Measurements from ENCODE around the gene IL4. TPM values are rescaled to one million over a fixed set of nuclear protein-coding genes. Genes with fewer than 3 reads are reported as not detected.

The IL4 gene
- total RNA-seq, 1 experiment from 2014 or later: not detected

GRCh38 chr5:132708645-132709044 is 34.9 kb downstream of the IL4 start:
- CTCF ChIA-PET: interaction anchor here (0.6 kb wide), 1 partner anchor 11 kb away, joined by 3 read pairs; no protein-coding TSS in a partner anchor
- Mint-ChIP-seq H3K4me3 (ENCODE audit: low read depth, unreplicated experiment) (no peak overlapping the region), H3K4me1 (ENCODE audit: low read depth, unreplicated experiment) (no peaks in the 10 kb centered on the region), H3K27me3 (ENCODE audit: unreplicated experiment) (no peaks in the 10 kb centered on the region), H3K9me3 (ENCODE audit: low read depth, unreplicated experiment) (no peaks in the 10 kb centered on the region), H3K36me3 (ENCODE audit: insufficient read depth, unreplicated experiment) (no peaks in the 10 kb centered on the region), H3K27ac (ENCODE audit: unreplicated experiment) (no peak overlapping the region)
- no TSS peak for BruUV-seq (replicated peaks)
- DNase-seq: no peak
- no peak for TF ChIP-seq CTCF (IDR thresholded peaks at IDR 0.05; ENCODE audit: unreplicated experiment)
- intact Hi-C loops (cut with micrococcal nuclease; ENCODE audit: unreplicated experiment): no loop called here

- no peak for DNase-seq
- intact Hi-C loops (cut with micrococcal nuclease; ENCODE audit: unreplicated experiment): loop anchor here (10.0 kb wide), 2 partner anchors 190 to 330 kb away; no protein-coding TSS in a partner anchor
- CTCF ChIA-PET: interaction anchor here (0.6 to 1.1 kb wide), 3 partner anchors 23 to 183 kb away, joined by 3 to 4 read pairs (median 3); partner anchors contain the start of gene KIF3A
Observed at GRCh38 chr5:132714456-132715307, 40.9 kb downstream of the IL4 start.

GRCh38 chr5:132718544-132719312 is 44.9 kb downstream of the IL4 start:
- no peaks in the 10 kb centered on the region for H3K9me3 Mint-ChIP-seq (ENCODE audit: low read depth, unreplicated experiment)
- TF ChIP-seq CTCF (IDR thresholded peaks at IDR 0.05; ENCODE audit: unreplicated experiment): no peak
- H3K4me1 Mint-ChIP-seq (ENCODE audit: low read depth, unreplicated experiment): no peaks in the 10 kb centered on the region
- no peak for DNase-seq
- intact Hi-C loops (cut with micrococcal nuclease; ENCODE audit: unreplicated experiment): loop anchor here (10.0 kb wide), 2 partner anchors 194 to 334 kb away; no protein-coding TSS in a partner anchor
- CTCF ChIA-PET: no interaction called here
- H3K27me3 Mint-ChIP-seq (ENCODE audit: unreplicated experiment): no peaks in the 10 kb centered on the region
- no TSS peak for BruUV-seq (replicated peaks)
- no peak overlapping the region for H3K4me3 Mint-ChIP-seq (ENCODE audit: low read depth, unreplicated experiment)
- H3K36me3 Mint-ChIP-seq (ENCODE audit: insufficient read depth, unreplicated experiment): no peaks in the 10 kb centered on the region
- H3K27ac Mint-ChIP-seq (ENCODE audit: unreplicated experiment): no peak overlapping the region

More at GRCh38 chr5:132714456-132715307, 40.9 kb downstream of the IL4 start:
- H3K4me3 Mint-ChIP-seq (ENCODE audit: low read depth, unreplicated experiment): no peak overlapping the region
- peak; percentile 30 for TF ChIP-seq CTCF (IDR thresholded peaks at IDR 0.05; ENCODE audit: unreplicated experiment)
- no peaks in the 10 kb centered on the region for H3K27me3 Mint-ChIP-seq (ENCODE audit: unreplicated experiment)
- no TSS peak for BruUV-seq (replicated peaks)
- no peaks in the 10 kb centered on the region for H3K36me3 Mint-ChIP-seq (ENCODE audit: insufficient read depth, unreplicated experiment)
- H3K9me3 Mint-ChIP-seq (ENCODE audit: low read depth, unreplicated experiment): no peaks in the 10 kb centered on the region
- H3K27ac Mint-ChIP-seq (ENCODE audit: unreplicated experiment): no peak overlapping the region
- H3K4me1 Mint-ChIP-seq (ENCODE audit: low read depth, unreplicated experiment): no peaks in the 10 kb centered on the region

GRCh38 chr5:132725745-132726144 is 52.0 kb downstream of the IL4 start:
- no peak for TF ChIP-seq CTCF (IDR thresholded peaks at IDR 0.05; ENCODE audit: unreplicated experiment)
- intact Hi-C loops (cut with micrococcal nuclease; ENCODE audit: unreplicated experiment): no loop called here
- no peaks in the 10 kb centered on the region for H3K4me1 Mint-ChIP-seq (ENCODE audit: low read depth, unreplicated experiment)
- DNase-seq: no peak
- H3K36me3 Mint-ChIP-seq (ENCODE audit: insufficient read depth, unreplicated experiment): no peaks in the 10 kb centered on the region
- no peak overlapping the region for H3K4me3 Mint-ChIP-seq (ENCODE audit: low read depth, unreplicated experiment)
- CTCF ChIA-PET: no interaction called here
- BruUV-seq (replicated peaks): no TSS peak
- no peak overlapping the region for H3K27ac Mint-ChIP-seq (ENCODE audit: unreplicated experiment)
- H3K9me3 Mint-ChIP-seq (ENCODE audit: low read depth, unreplicated experiment): no peaks in the 10 kb centered on the region
- no peaks in the 10 kb centered on the region for H3K27me3 Mint-ChIP-seq (ENCODE audit: unreplicated experiment)

Measured in Calu3 (cell line).